Nephron (organoid): Measurements from ENCODE around the gene EPS8.
A peak's percentile ranks its signal among the peaks of the same experiment; 100 is the strongest.

Source experiments
- H3K27ac Mint-ChIP-seq, 3 experiments: 2 replicates each; pipeline ENCODE4 v1.8.0; 2020; ENCODE audit warnings: mixed read lengths in 3 of 3, mild to moderate bottlenecking in 2 of 3, moderate library complexity in 1 of 3
- H3K27me3 Mint-ChIP-seq: 2 replicates; pipeline ENCODE4 v1.8.0; 2021; ENCODE audit warnings: low read depth, mild to moderate bottlenecking, moderate library complexity, mixed read lengths
- H3K36me3 Mint-ChIP-seq: 2 replicates; pipeline ENCODE4 v1.8.0; 2020; ENCODE audit warnings: low read depth, mixed read lengths
- H3K4me1 Mint-ChIP-seq: 2 replicates; pipeline ENCODE4 v1.8.0; 2020; ENCODE audit warnings: mixed read lengths
- H3K4me3 Mint-ChIP-seq, 3 experiments: 2 replicates each; pipeline ENCODE4 v1.8.0; 2020; ENCODE audit warnings: mild to moderate bottlenecking in 3 of 3, mixed read lengths in 3 of 3, moderate library complexity in 2 of 3
- H3K9me3 Mint-ChIP-seq: 2 replicates; pipeline ENCODE4 v1.8.0; 2020; ENCODE audit warnings: mixed read lengths
- CTCF ChIP-seq, 3 experiments: fragments of 200-600 bp; sonication (generic); IDR thresholded peaks; one replicate each; pipeline ENCODE4 v1.5.0; 2021; ENCODE audit warnings: antibody characterized with exemption in 3 of 3; ENCODE audit not compliant: unreplicated experiment in 3 of 3

EPS8 gene

GRCh38 chr12:15591811-15592210, 197.4 kb downstream of the EPS8 start:
- no peak for TF ChIP-seq CTCF (IDR thresholded peaks at IDR 0.05; ENCODE audit: unreplicated experiment in 3 of 3)
- H3K9me3 Mint-ChIP-seq, result no peaks in the 10 kb centered on the region
- no peak overlapping the region for H3K4me3 Mint-ChIP-seq
- peaks cover 17% of the 10 kb centered on the region for H3K36me3 Mint-ChIP-seq
- H3K27ac Mint-ChIP-seq, result peak overlapping the region in 1 of 3 experiments; percentile 8
- peaks cover 18% of the 10 kb centered on the region for H3K4me1 Mint-ChIP-seq
- H3K27me3 Mint-ChIP-seq, result peaks cover 4% of the 10 kb centered on the region

- Mint-ChIP-seq H3K4me3 (peak overlapping the region; percentile 59 to 76 (median 72)), H3K27ac (peak overlapping the region; percentile 30 to 69 (median 48)), H3K27me3 (peaks cover 5% of the 10 kb centered on the region), H3K36me3 (peaks cover 17% of the 10 kb centered on the region), H3K4me1 (peaks cover 7% of the 10 kb centered on the region), H3K9me3 (no peaks in the 10 kb centered on the region)
- TF ChIP-seq CTCF (IDR thresholded peaks at IDR 0.05; ENCODE audit: unreplicated experiment in 3 of 3), result peak; percentile 86 to 91 (median 90)
Measured at GRCh38 chr12:15590180-15590826, 198.9 kb downstream of the EPS8 start.

GRCh38 chr12:15589328-15590032, 199.7 kb downstream of the EPS8 start:
- Mint-ChIP-seq H3K36me3 (peaks cover 17% of the 10 kb centered on the region), H3K27ac (no peak overlapping the region), H3K9me3 (no peaks in the 10 kb centered on the region), H3K27me3 (peaks cover 8% of the 10 kb centered on the region), H3K4me1 (peaks cover 7% of the 10 kb centered on the region), H3K4me3 (peak overlapping the region in 1 of 3 experiments; percentile 76)
- TF ChIP-seq CTCF (IDR thresholded peaks at IDR 0.05; ENCODE audit: unreplicated experiment in 3 of 3), result no peak

- Mint-ChIP-seq H3K36me3 (peaks cover 10% of the 10 kb centered on the region), H3K4me3 (no peak overlapping the region), H3K27me3 (peaks cover 8% of the 10 kb centered on the region), H3K27ac (peak overlapping the region in 2 of 3 experiments; percentile 25 to 57), H3K9me3 (peaks cover 3% of the 10 kb centered on the region), H3K4me1 (peaks cover 4% of the 10 kb centered on the region)
- TF ChIP-seq CTCF (IDR thresholded peaks at IDR 0.05; ENCODE audit: unreplicated experiment in 3 of 3), result peak; percentile 54 to 64 (median 64)
Measured at GRCh38 chr12:15584366-15585041, 204.7 kb downstream of the EPS8 start.

- Mint-ChIP-seq H3K9me3 (peaks cover 3% of the 10 kb centered on the region), H3K4me1 (peaks cover 4% of the 10 kb centered on the region), H3K27ac (no peak overlapping the region), H3K4me3 (no peak overlapping the region), H3K36me3 (peaks cover 10% of the 10 kb centered on the region), H3K27me3 (peaks cover 8% of the 10 kb centered on the region)
- TF ChIP-seq CTCF (IDR thresholded peaks at IDR 0.05; ENCODE audit: unreplicated experiment in 3 of 3), result no peak
Measured at GRCh38 chr12:15583804-15584203, 205.4 kb downstream of the EPS8 start.
